GM23338 (cell line): ENCODE data around the gene INO80E. TPM values are rescaled to one million over a fixed set of nuclear protein-coding genes. Genes with fewer than 3 reads are reported as not detected.
A peak's percentile ranks its signal among the peaks of the same experiment; 100 is the strongest.

Experiments used
- ATAC-seq: fragments of 200-7000 bp; cut with Tn5 transposase; 3 replicates; pipeline ENCODE4 v1.9.1; 2020
- DNase-seq: peaks from one replicate; pipeline ENCODE4 v3.0.0-alpha.2; 2015; ENCODE audit warnings: low spot score
- H2AFZ ChIP-seq: fragments of 200-600 bp; sonication (generic); 2 replicates; pipeline ENCODE4 v1.8.0; 2016; ENCODE audit warnings: antibody characterized with exemption, mild to moderate bottlenecking, moderate library complexity
- H3F3A ChIP-seq: fragments of 200-600 bp; sonication (generic); replicated peaks from 2 replicates; pipeline ENCODE4 v1.8.0; 2017; ENCODE audit warnings: antibody characterized with exemption, mixed run types, low read depth
- H3K27ac ChIP-seq: fragments of 200-600 bp; sonication (generic); 2 replicates; pipeline ENCODE4 v1.6.1; 2016; ENCODE audit warnings: low read depth
- H3K27me3 ChIP-seq: fragments of 200-600 bp; sonication (generic); 2 replicates; pipeline ENCODE4 v1.8.0; 2016; ENCODE audit warnings: mild to moderate bottlenecking, mixed run types, moderate library complexity; ENCODE audit not compliant: insufficient read depth
- H3K36me3 ChIP-seq: fragments of 200-600 bp; sonication (generic); 2 replicates; pipeline ENCODE4 v1.8.0; 2016; ENCODE audit warnings: mild to moderate bottlenecking; ENCODE audit not compliant: insufficient read depth
- H3K4me1 ChIP-seq: fragments of 200-600 bp; sonication (generic); 2 replicates; pipeline ENCODE4 v1.8.0; 2016; ENCODE audit warnings: mild to moderate bottlenecking, moderate library complexity; ENCODE audit not compliant: insufficient read depth
- H3K4me2 ChIP-seq: fragments of 200-600 bp; sonication (generic); 2 replicates; pipeline ENCODE4 v1.7.1; 2017; ENCODE audit warnings: mixed run types
- H3K4me3 ChIP-seq: fragments of 200-600 bp; sonication (generic); 2 replicates; pipeline ENCODE4 v1.6.1; 2016; ENCODE audit warnings: mixed run types
- H3K79me2 ChIP-seq: fragments of 200-600 bp; sonication (generic); replicated peaks from 2 replicates; pipeline ENCODE4 v1.8.0; 2017; ENCODE audit warnings: mild to moderate bottlenecking; ENCODE audit not compliant: insufficient read depth
- H3K9me2 ChIP-seq: fragments of 200-600 bp; sonication (generic); 2 replicates; pipeline ENCODE4 v1.8.0; 2017; ENCODE audit not compliant: insufficient read depth
- H4K20me1 ChIP-seq: fragments of 200-600 bp; sonication (generic); replicated peaks from 2 replicates; pipeline ENCODE4 v1.8.0; 2017; ENCODE audit warnings: mild to moderate bottlenecking; ENCODE audit not compliant: insufficient read depth
- H3K27ac Mint-ChIP-seq: 2 replicates; pipeline ENCODE4 v1.8.0; 2020; ENCODE audit warnings: inconsistent platforms, mild to moderate bottlenecking, moderate library complexity, mixed read lengths
- H3K27me3 Mint-ChIP-seq: 3 replicates; pipeline ENCODE4 v1.8.0; 2022; ENCODE audit warnings: low read depth, mild to moderate bottlenecking, moderate library complexity, mixed read lengths, inconsistent platforms; ENCODE audit not compliant: insufficient read depth, poor library complexity
- H3K36me3 Mint-ChIP-seq: 3 replicates; pipeline ENCODE4 v1.8.0; 2021; ENCODE audit warnings: low read depth, mild to moderate bottlenecking, inconsistent platforms, moderate library complexity, mixed read lengths
- H3K4me1 Mint-ChIP-seq: 3 replicates; pipeline ENCODE4 v1.8.0; 2020; ENCODE audit warnings: mild to moderate bottlenecking, inconsistent platforms, mixed read lengths
- H3K4me3 Mint-ChIP-seq: 3 replicates; pipeline ENCODE4 v1.8.0; 2021; ENCODE audit warnings: moderate library complexity, mild to moderate bottlenecking, inconsistent platforms, mixed read lengths
- H3K9me3 Mint-ChIP-seq: 3 replicates; pipeline ENCODE4 v1.8.0; 2020; ENCODE audit warnings: moderate library complexity, mild to moderate bottlenecking, inconsistent platforms, mixed read lengths
- CTCF ChIP-seq, 2 experiments: fragments of 200-600 bp in 1 of 2; sonication (generic) in 1 of 2; conservative IDR thresholded peaks; 2 replicates each; pipeline versions ENCODE4 v1.5.1 to v1.6.1; 2016 to 2017; ENCODE audit warnings: antibody characterized with exemption in 2 of 2, low read depth in 2 of 2, mild to moderate bottlenecking in 2 of 2, moderate library complexity in 1 of 2
- ETS1 ChIP-seq: IDR thresholded peaks from 2 replicates; pipeline ENCODE4 v1.6.1; 2016; ENCODE audit warnings: antibody characterized with exemption
- EZH2 ChIP-seq: fragments of 200-600 bp; sonication (generic); IDR thresholded peaks from one replicate; pipeline ENCODE4 v1.8.0; 2017; ENCODE audit warnings: antibody characterized with exemption, mild to moderate bottlenecking, low read depth; ENCODE audit not compliant: unreplicated experiment
- EZH2phosphoT487 ChIP-seq: fragments of 200-600 bp; sonication (generic); IDR thresholded peaks from one replicate; pipeline ENCODE4 v1.8.1; 2018; ENCODE audit warnings: antibody characterized with exemption; ENCODE audit not compliant: unreplicated experiment
- POLR2AphosphoS5 ChIP-seq: IDR thresholded peaks from 2 replicates; pipeline ENCODE4 v1.6.1; 2016; ENCODE audit warnings: antibody characterized with exemption, low read depth
- REST ChIP-seq: IDR thresholded peaks from one replicate; pipeline ENCODE4 v1.6.1; 2018; ENCODE audit warnings: antibody characterized with exemption; ENCODE audit not compliant: unreplicated experiment
- STAT1 ChIP-seq: IDR thresholded peaks from one replicate; pipeline ENCODE4 v1.6.1; 2016; ENCODE audit warnings: antibody characterized with exemption; ENCODE audit not compliant: unreplicated experiment
- ZNF331 ChIP-seq: fragments of 250-450 bp; sonication (Bioruptor Pico); IDR thresholded peaks from 2 replicates; pipeline ENCODE4 v1.5.0; 2020; ENCODE audit warnings: low read depth, mild to moderate bottlenecking, moderate library complexity
- ZNF462 ChIP-seq: fragments of 250-450 bp; sonication (Bioruptor Pico); IDR thresholded peaks from 2 replicates; pipeline ENCODE4 v1.5.0; 2020; ENCODE audit warnings: mild to moderate bottlenecking, moderate library complexity
- polyA plus RNA-seq: library from polyadenylated mRNA; unstranded; fragments of >200 nt; fragmentation: Nextera tagmentation; extraction: Ambion mirVana; gene quantifications from 2 replicates; pipeline ENCODE4 v1.2.1, GENCODE V29; 2016
- total RNA-seq: library from RNA; depleted of rRNA; stranded (reverse); fragments of >200 nt; shearing (Covaris generic); gene quantifications from 2 replicates; pipeline ENCODE4 v1.2.3, GENCODE V29; 2014

INO80E gene
- total and polyA plus RNA-seq, 2 experiments from 2014 or later = 66.0 to 71.0 TPM

GRCh38 chr16:29974291-29975133 lies 21.5 kb upstream of the INO80E start (continued):
- TF ChIP-seq ETS1 (no peak), POLR2AphosphoS5 (no peak), EZH2phosphoT487 (no peak), EZH2 (no peak), ZNF462 (CRISPR knock-in tag) (no peak)

- no peak for DNase-seq
- Mint-ChIP-seq H3K27ac (no peak overlapping the region), H3K27me3 (peaks cover 18% of the 10 kb centered on the region), H3K4me1 (peaks cover 29% of the 10 kb centered on the region), H3K4me3 (peak overlapping the region; percentile 97), H3K9me3 (peaks cover 21% of the 10 kb centered on the region), H3K36me3 (peaks cover 40% of the 10 kb centered on the region)
- H3K27me3 ChIP-seq = peaks cover 16% of the 10 kb centered on the region
- no peak overlapping the region for H3K27ac ChIP-seq
- H3K4me3 ChIP-seq = peak overlapping the region; percentile 98
- peaks cover 4% of the 10 kb centered on the region; the same call in 1 of the 2 replicates for H3K9me2 ChIP-seq
- ATAC-seq = no peak
- H3F3A ChIP-seq = peaks cover 23% of the 10 kb centered on the region; the same call in 1 of the 2 replicates
- peak overlapping the region; percentile 100 for H3K4me2 ChIP-seq
- H3K36me3 ChIP-seq = peaks cover 18% of the 10 kb centered on the region
- no peak overlapping the region for H2AFZ ChIP-seq
- peaks cover 37% of the 10 kb centered on the region for H3K79me2 ChIP-seq
- H4K20me1 ChIP-seq = peaks cover 17% of the 10 kb centered on the region
- peaks cover 27% of the 10 kb centered on the region for H3K4me1 ChIP-seq
- TF ChIP-seq EZH2 (no peak), REST (no peak), ZNF331 (no peak), CTCF (conservative IDR thresholded peaks at IDR 0.05; ENCODE audit: low read depth in 2 of 2) (no peak), ETS1 (no peak), EZH2phosphoT487 (no peak), STAT1 (no peak)
Observed at GRCh38 chr16:29975134-29975538, 20.9 kb upstream of the INO80E start.
